Body of pancreas (tissue), 4 donors: Measurements from ENCODE around the gene ADPRHL1.

ENCODE experiments used
- CTCF ChIP-seq, 7 experiments: fragments of 450-650 bp in 4 of 7; fragments of 200-600 bp in 3 of 7; sonication (generic) in 3 of 7; IDR thresholded peaks; one replicate each; pipeline ENCODE4 v1.5.1; 2016 to 2019; ENCODE audit warnings: antibody characterized with exemption in 7 of 7
- POLR2A ChIP-seq, 3 donors: fragments of 450-650 bp; IDR thresholded peaks; one replicate each; pipeline ENCODE4 v1.6.1; 2016; ENCODE audit warnings: antibody characterized with exemption in 3 of 3, mild to moderate bottlenecking in 2 of 3

GRCh38 chr13:113355621-113356020 is 97.7 kb downstream of the ADPRHL1 start:
- TF ChIP-seq CTCF (IDR thresholded peaks at IDR 0.05): no peak
- no peak for TF ChIP-seq POLR2A (IDR thresholded peaks at IDR 0.05)
